NCI-H1436 treated with DMSO at 0.1 percent for 48 hours (cell line): ENCODE data around the gene DAPP1.
A peak's percentile ranks its signal among the peaks of the same experiment; 100 is the strongest.

Source experiments
- DNase-seq: peaks from one replicate; lab custom pipeline; 2025; lab: John Stamatoyannopoulos, UW

Gene DAPP1

GRCh38 chr4:99855678-99856077 lies 39.1 kb downstream of the DAPP1 start:
- no peak for DNase-seq

DNA sequence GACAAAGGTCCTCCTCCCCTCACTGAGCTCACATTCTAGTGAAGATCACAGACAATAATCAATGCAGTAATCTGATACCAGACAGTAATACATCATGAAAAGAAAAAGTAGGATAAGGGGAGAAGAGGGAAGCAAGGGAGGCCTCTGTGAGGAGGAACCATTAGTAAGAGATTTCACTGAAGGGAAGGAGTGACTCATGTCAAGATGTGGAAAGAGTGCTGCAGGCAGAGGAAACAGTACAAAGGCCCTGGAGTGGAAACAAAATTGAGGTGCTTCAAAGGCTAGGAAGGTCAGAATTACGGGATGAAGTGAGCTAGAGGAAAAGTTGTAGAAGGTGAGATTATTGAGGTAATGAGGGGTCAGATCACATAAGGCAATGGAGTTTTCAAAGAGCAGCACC lies 39.5 kb downstream of the DAPP1 start:
- no peak for DNase-seq

GRCh38 chr4:99857307-99857706 lies 40.7 kb downstream of the DAPP1 start:
- no peak for DNase-seq

GRCh38 chr4:99859618-99860017 lies 43.0 kb downstream of the DAPP1 start:
- DNase-seq, result no peak

DNA sequence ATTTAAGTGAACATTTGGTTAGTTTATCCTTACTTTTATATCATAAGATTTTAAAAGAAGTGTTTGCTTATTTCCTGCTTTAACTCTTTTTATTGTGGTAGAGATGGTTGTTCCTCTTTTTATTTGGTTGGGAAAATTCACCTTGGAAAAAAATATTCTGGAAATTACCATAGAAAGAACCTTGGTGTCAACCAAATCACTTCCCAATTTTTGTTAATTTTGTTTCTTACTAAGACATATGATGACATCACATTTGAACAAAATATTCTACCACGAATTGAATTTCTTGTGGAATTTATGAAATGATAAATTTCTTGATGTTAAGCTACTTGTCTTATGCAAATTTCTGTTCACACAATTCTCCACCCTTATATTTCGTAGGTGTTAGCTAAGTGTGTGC lies 43.9 kb downstream of the DAPP1 start:
- DNase-seq, result no peak

DNA sequence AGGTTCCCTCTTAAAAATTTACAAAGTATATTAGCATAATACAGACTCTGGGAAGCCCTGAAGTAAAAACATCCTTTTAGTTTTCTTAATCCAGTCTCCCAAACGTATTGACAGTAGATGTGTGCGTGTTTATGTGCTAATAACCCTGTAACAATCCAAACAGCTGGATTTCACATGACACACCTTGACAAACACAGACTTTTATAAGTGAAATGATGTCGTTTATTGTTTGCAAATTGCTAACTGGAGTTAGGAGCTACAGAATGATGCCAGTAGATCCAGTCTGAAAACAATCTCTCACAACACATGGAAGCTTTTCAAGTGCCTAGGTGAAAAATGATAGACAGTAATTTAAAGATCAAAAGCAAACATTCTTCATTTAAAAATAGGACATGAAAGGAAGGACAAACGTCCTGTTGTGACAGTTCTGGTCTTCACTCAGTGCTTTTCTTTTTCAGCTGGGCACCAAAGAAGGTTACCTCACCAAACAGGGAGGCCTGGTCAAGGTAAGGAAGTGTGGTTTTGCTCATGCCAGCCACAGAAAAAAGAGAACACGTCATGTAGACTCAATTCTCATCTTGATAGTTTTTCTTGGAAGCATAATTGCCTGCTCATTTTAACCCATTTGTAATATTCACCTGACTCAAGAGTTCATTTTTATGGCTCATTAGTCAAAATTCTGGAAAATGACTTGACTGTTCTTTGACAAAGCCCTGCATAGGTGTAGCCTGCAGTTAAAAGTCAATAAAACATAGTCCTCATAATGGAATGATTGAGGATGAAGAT lies 44.7 kb downstream of the DAPP1 start:
- DNase-seq, result no peak

- DNase-seq, result no peak
Observed at GRCh38 chr4:99863804-99864203, 47.2 kb downstream of the DAPP1 start.

DNA sequence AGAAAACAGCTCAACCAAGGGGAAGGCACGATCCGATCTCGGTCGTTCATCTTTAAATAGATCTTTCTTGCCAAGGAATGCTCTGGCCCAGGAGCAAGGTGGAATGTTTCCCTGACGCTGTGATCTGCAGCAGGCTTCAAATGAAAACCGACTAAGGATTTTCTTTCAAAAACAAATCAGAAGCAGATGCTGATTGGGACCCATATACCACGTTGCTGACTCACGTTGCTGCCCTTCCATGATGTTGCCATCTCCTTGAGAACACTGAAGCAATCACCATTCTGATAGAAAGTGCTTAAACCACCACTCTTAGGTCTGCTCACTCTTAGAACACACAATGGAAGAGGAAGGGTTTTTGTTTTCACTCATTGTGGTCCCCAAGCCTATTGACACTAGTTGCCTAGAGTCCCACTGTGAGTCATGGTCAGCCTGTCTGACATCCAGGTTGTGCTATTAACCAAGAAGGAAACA lies 51.5 kb downstream of the DAPP1 start:
- no peak for DNase-seq

- DNase-seq, result no peak
Observed at GRCh38 chr4:99872570-99872969, 55.9 kb downstream of the DAPP1 start.

GRCh38 chr4:99875071-99875470 lies 58.4 kb downstream of the DAPP1 start:
- no peak for DNase-seq

DNA sequence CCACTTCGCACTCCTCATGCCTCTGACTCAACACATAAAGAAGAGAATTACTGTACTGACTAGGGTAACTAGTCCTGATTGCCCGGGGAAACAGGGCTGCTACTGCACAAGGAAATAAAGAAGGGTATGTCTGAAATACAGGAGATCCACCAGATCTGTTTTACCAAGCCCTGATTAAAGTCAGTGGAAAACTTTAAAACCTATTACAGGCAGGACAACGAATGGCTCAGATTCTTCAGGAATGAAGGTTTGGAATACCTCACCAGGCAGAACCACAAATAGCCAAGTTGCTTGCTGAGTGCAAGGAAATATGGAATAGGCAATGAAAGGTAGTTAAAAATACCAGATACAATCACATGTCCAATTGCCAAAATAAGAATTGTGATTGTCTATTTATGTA lies 60.3 kb downstream of the DAPP1 start:
- DNase-seq, result no peak

GRCh38 chr4:99878604-99879003 lies 62.0 kb downstream of the DAPP1 start:
- no peak for DNase-seq

GRCh38 chr4:99879458-99879857 lies 62.8 kb downstream of the DAPP1 start:
- DNase-seq, result no peak

- DNase-seq, result no peak
Observed at GRCh38 chr4:99885063-99885664, 68.5 kb downstream of the DAPP1 start.

GRCh38 chr4:99885687-99886086 lies 69.1 kb downstream of the DAPP1 start:
- DNase-seq, result no peak

- DNase-seq, result no peak
Observed at GRCh38 chr4:99886146-99886545, 69.5 kb downstream of the DAPP1 start.

DNA sequence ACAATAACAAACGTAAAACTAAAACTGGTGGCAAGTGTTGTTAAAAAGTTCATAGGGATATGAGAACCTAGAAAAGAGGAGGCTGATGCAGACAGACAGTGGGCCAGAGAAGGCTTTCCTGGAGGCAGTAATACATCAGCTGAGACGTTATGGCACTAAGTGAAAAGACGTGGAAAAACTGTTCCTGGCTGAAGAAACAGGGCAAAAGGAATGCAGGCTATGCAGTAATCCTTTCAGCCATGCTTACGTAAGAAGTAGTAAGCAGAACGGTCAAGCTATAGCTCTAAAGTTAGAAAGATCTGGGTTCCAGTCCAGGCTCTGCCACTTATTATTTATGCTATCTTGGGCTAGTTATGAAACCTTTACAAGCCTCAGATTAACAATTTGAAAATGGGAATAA lies 71.2 kb downstream of the DAPP1 start:
- DNase-seq, result no peak

GRCh38 chr4:99891351-99891750 lies 74.7 kb downstream of the DAPP1 start:
- DNase-seq, result no peak

- DNase-seq, result no peak
Observed at GRCh38 chr4:99893029-99893428, 76.4 kb downstream of the DAPP1 start.

DNA sequence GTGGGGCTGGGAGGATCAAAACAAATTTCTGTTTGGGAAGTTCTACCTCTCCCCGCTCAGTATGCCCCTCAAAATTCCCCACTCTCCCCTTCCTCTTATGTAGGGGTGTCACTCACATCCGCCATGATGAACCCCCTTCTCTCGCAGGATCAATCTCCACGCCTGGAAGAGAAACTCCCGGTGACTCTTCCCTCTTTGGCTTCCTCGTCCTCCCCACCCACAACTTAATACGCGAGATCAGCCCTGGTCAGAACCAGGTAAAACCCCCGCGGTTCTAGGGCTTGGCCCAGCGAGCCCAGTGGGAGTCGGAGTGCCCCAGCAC lies 77.2 kb downstream of the DAPP1 start:
- no peak for DNase-seq

DNA sequence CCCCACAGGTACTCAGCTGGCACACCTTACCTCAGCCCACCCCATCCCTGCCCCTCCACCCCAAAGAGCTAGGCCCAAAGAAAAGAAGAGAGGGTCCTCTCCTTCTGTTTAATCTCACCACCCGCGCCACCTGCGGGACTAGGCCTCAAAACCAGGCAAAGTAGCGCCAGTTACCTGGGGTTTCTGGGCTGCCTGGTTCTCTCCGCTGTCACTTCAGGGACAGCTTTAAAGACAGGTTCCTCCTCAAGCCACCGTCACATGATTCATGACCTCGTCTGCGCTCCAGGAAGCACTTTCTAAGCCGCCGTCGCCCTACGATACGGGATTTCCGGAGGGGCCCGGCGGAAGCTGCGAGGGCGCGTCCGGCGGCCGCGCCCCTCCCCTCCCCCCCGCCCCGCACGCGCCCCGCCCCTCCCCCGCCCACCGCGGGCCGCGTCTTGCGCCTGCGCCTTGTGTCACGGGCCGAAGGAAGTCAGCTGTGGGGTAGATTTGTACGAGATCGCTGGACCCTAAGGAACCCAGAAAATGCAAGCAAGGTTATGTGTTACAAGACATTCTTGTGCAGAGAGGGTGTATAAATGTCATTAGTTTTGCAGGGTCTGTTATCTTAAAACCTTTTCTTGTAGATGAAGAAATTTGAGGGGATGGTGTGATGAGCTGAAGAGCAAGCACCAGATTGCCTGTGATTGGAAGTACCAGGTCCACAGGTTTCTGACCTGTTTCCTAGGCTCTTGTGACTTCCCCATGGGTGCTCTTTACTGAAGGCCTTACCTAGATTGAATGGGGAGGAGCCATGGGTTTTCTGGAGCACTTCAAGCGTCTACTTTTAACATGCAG lies 77.8 kb downstream of the DAPP1 start, which contains the start of gene LAMTOR3:
Gene LAMTOR3 (minus strand): TSS at position 267 of the 837 bp plus-strand sequence. CDS start 464 bp downstream, outside the sequence.
- peak; percentile 73 for DNase-seq

- DNase-seq, result no peak
Observed at GRCh38 chr4:99894998-99895397, 78.4 kb downstream of the DAPP1 start.

- no peak for DNase-seq
Observed at GRCh38 chr4:99915449-99915848, 98.8 kb downstream of the DAPP1 start.
